GM19035 (cell line): ENCODE measurements around the gene CAMK1D.

ENCODE experiments used
- ATAC-seq: cut with Tn5 transposase; IDR thresholded peaks from one replicate; pipeline ENCODE4 v1.9.1; 2021; ENCODE audit not compliant: unreplicated experiment

Gene CAMK1D

GRCh38 chr10:12369982-12370381 is 20.6 kb downstream of the CAMK1D start:
- ATAC-seq, result no peak

DNA sequence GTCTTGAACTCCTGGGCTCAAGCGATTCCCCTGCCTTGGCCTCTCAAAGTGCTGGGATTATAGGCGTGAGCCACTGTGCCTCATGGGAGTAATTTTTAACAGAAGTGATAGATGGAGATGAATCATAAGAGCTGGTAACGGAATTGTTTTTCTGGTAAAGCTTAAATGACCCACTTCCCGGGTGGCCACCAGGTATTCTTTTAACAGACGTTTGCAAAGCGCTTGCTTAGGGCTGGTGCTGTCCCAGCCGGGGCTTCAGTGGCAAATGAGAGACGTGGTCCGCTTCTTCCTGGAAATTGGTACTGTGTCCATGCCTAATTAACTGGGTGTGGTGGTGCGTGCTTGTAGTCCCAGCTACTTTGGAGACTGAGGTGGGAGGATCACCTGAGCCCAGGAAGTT is 23.5 kb downstream of the CAMK1D start:
- ATAC-seq, result no peak

- no peak for ATAC-seq
Measured at GRCh38 chr10:12375076-12375504, 25.7 kb downstream of the CAMK1D start.

- no peak for ATAC-seq
Measured at GRCh38 chr10:12376211-12376610, 26.9 kb downstream of the CAMK1D start.

DNA sequence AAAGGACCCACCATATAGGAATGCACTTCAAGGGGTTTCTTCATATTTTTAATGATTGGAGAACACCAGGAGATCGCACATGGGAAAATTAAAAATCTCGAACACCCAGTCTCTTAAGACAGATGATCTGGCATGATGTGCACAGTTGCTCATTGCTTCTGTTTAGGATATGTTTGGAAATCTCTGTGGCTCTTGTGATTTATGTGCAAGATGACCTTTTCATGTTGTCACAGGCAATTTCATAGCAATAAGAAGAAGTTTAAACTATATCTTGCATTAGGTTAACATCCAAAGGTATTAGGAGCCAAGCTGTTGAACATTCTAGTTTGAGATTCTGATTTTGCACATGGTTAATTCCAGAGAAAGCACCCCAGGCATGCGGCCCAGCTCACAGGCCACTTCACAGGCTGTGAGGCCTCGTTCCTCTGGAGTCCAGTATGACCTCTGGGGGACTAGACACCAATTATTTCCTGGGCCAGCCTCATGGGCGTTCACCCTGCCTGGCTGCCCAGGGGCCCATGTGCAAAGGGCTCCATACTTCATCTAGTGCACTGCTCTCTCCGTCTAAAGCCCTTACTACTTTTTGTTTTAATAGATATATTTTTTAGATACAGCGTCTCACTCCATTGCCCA is 28.4 kb downstream of the CAMK1D start:
- ATAC-seq, result no peak

GRCh38 chr10:12380999-12381398 is 31.7 kb downstream of the CAMK1D start:
- ATAC-seq, result no peak

- ATAC-seq, result no peak
Measured at GRCh38 chr10:12381536-12382156, 32.3 kb downstream of the CAMK1D start.

DNA sequence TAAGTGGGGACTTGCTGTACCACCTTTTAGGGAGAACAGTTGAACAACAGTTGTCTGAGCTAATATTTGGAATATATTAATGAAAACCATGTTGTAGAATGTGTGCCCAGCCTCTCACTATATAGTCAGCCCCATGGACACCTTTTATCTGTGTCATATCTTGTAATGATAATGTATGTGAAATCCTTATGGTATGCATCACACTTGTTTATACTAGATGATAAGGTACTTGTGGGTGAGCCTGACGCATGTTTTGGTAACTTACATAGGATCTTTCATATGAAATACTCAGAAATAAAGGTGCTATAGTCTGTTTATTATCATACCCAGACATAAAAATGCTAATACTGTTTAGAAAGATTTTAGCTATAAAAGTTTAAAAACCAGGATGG is 32.8 kb downstream of the CAMK1D start:
- ATAC-seq, result no peak

DNA sequence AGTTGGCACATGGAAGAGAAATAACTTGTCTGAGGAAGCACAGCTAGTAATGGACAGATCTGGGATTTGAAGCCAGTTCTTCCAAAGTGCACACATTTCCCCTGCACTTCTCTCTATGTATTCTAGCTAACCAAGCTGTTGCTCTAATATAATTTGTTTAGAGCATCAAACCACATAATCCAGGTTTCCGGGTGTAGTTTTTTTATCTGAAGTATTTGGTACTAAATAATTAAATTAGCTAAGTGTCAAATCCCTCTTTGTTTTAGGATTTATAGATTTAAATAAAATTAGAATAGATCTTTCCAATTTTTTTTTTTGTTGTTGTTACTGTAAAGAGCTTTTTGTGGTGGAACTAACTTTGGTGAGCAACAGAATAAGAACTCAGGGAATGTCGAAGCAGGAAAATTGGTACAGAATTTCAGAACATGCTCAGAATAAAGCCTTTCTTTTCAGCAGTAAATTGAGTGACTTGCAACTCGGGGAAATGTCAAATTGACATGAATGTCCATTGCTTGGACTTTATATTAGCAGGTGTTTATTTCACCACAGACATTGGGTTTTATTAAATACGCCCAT is 33.7 kb downstream of the CAMK1D start:
- ATAC-seq, result no peak

DNA sequence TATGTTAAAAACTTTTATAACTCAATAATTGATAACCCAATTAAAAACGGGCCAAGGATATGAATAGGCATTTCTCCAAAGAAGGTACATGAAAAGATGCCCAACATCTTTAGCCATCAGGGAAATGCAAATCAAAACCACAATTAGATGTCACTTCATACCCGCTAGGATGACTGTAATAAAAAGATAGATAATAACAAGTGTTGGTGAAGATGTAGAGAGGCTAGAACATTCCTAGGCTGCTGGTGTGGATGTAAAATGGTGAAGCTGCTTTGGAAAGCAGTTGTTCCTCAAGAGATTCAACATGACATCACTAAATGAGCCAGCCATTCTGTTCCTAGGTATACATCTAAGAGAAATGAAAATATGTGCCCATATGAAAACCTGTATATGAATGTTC is 35.6 kb downstream of the CAMK1D start:
- ATAC-seq, result no peak

- no peak for ATAC-seq
Measured at GRCh38 chr10:12387561-12388210, 38.3 kb downstream of the CAMK1D start.

DNA sequence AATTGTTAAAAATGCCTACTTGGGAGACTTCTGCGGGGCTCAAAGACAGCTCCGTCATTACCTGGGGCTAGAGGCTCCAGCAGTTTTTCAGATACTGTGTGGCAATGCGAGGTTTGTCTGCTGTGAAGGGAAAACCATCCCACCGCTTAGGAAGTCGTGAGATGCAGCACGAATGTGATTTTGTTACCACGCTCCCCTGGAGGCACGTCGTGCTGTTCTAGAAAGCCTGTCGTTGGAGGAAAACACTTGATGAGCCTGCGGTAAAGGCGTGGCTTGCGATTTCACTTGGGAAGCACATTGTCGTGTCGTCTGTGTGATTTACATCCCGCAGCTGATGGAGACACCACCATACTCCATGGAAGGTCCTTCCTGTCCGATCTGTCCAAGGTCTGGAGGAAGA is 39.3 kb downstream of the CAMK1D start:
- ATAC-seq, result no peak

DNA sequence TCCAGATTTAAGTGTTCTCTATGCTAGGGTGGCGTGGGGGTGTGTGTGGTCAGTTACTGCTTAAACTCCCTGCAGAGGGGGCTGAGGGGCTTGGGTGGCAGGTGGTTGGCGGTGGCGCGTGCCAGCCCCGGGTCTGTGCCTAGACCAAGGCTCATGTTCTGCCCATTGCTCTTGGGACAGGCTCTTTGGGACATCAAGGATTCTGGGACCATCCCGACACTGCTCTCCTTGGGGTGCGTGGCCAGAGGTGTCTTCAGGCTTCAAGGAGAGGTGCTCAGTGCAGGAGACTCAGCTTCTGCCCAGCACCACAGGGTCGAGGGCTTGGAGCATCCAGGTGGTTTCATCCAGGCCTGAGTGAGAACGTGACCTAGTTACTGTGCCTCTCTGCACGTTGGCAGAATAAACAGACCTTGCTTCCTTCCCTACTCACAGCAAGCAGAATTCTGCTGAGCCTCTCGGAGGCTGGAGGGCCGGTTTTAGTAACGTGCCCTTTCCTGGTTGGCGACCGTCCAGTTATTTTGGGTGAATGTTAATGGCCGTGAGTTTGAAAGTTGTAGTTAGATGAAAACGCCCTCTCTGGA is 39.9 kb downstream of the CAMK1D start:
- ATAC-seq, result no peak

- ATAC-seq, result no peak
Measured at GRCh38 chr10:12390733-12391132, 41.4 kb downstream of the CAMK1D start.

- ATAC-seq, result no peak
Measured at GRCh38 chr10:12391206-12391605, 41.9 kb downstream of the CAMK1D start.

DNA sequence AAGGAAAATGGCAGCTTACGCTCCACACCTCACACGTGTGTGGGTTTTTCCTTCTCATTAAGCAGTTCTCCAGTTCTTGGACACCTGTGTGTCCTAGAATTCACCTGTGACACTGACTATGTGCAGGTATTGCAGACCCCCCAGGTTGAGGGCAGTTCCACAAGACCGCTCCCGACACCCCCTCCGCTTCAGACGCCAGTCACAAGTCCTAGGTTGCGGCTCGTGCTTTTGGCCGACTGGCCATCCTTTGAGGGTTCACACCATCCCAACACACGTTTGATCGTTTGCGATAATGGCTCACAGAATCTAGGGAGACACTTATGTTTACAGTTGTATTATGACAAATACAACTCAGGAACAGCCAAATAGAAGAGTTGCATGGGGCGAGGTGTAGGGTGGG is 44.5 kb downstream of the CAMK1D start:
- ATAC-seq, result no peak

- no peak for ATAC-seq
Measured at GRCh38 chr10:12394241-12395033, 45.1 kb downstream of the CAMK1D start.

- ATAC-seq, result no peak
Measured at GRCh38 chr10:12396093-12396492, 46.7 kb downstream of the CAMK1D start.

DNA sequence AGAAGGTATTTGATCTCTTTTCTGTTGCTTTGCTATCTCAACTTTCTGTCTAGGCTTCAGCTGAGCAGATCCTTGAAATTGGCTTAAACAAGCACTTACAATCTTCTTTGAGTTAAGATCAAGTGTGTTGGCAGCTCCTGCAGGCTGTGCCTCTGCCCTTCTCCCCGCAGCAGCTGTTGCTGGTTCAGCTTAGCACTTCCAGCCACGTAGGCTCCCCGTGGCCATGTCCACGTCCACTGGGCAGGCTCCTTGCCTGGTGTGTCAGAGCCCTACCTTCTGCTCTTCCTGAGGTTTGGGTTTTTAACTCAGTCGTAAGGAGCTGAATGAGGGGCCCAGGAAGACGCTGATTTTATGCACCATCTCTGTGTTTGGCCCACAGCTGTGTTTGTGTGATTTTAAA is 47.2 kb downstream of the CAMK1D start:
- no peak for ATAC-seq

GRCh38 chr10:12397147-12397896 is 48.0 kb downstream of the CAMK1D start:
- no peak for ATAC-seq
